Erythroblast (primary cell): ENCODE results near the gene ELOVL1.

Experiments used
- GATA1 ChIP-seq: IDR thresholded peaks from 2 replicates; pipeline ENCODE4 v1.6.1; 2011; ENCODE audit warnings: low read depth, mild to moderate bottlenecking, control low read depth, low read length, moderate library complexity
- POLR2A ChIP-seq: IDR thresholded peaks from 2 replicates; pipeline ENCODE4 v1.6.1; 2011; ENCODE audit warnings: mild to moderate bottlenecking, low read length

- TF ChIP-seq POLR2A (no peak), GATA1 (no peak)
Observed at GRCh38 chr1:43340559-43340958, 27.3 kb downstream of the ELOVL1 start.
